Lower leg skin (tissue), 4 donors: ENCODE data around the gene FHAD1. TPM values are rescaled to one million over a fixed set of nuclear protein-coding genes. Genes with fewer than 3 reads are reported as not detected.
"Not testable (repeated sequence)": the region's sequence is repeated elsewhere in the genome, so short reads cannot be mapped to it uniquely, and the experiment has no call there.

Experiments
- DNase-seq, 2 donors: peaks; one replicate each; pipeline ENCODE4 v3.0.0-alpha.2; 2019; ENCODE audit warnings: low spot score in 2 of 2
- H3K4me3 ChIP-seq: fragments of 200-600 bp; sonication (generic); 2 replicates; pipeline ENCODE4 v1.5.1; 2017; ENCODE audit warnings: mild to moderate bottlenecking, low read depth; ENCODE audit not compliant: poor library complexity, severe bottlenecking
- CTCF ChIP-seq, 3 donors: fragments of 450-650 bp; IDR thresholded peaks; one replicate each; pipeline ENCODE4 v1.5.1; 2016; ENCODE audit warnings: antibody characterized with exemption in 3 of 3, mild to moderate bottlenecking in 3 of 3, moderate library complexity in 2 of 3
- POLR2A ChIP-seq, 2 donors: fragments of 450-650 bp; IDR thresholded peaks; one replicate each; pipeline ENCODE4 v1.6.1; 2016 to 2017; ENCODE audit warnings: antibody characterized with exemption in 2 of 2, mild to moderate bottlenecking in 1 of 2, moderate library complexity in 1 of 2
- WGBS, 2 donors: methylation state at CpG; one replicate each; pipeline ENCODE4 v1.1.5; 2018; 5-methylcytosine and 5-hydroxymethylcytosine counted together
- intact Hi-C: fragments of 100-400 bp; cut with DNase I; formaldehyde crosslinking; loops from one replicate; pipeline ENCODE4 v1.15.0; 2023; ENCODE audit warnings: low total_unique reads
- total RNA-seq, 4 donors: library from RNA; depleted of rRNA; stranded (reverse); fragments of >200 nt; gene quantifications; one replicate each; pipeline ENCODE4 v1.1.0, GENCODE V29; 2016

FHAD1 gene
- total RNA-seq, 4 donors from 2014 or later: 0.52 to 2.0 TPM; not detected in 2

DNA sequence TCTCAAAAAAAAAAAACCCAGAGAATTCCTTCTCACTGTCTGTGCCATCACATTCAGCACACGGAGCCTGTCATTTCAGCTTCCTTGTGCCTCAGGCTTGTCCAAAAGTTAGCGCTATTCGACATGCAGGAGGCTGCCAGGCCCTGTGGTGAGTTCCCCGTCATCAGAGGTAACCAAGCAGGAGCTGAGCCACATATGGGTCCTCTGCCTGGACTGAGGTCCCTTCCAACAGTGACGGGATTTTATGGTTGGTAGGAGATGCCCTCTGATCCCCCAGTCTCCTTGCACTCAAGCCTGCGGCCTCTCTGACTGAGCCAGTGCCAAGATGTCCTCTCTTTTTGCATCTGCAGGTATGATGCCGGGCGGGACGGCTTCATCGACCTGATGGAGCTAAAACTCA is 178.5 kb downstream of the FHAD1 start:
- DNase-seq: no peak
- intact Hi-C loops: loop anchor here (10.0 kb wide), 1 partner anchor 301 kb away; no protein-coding TSS in a partner anchor
- H3K4me3 ChIP-seq: no peak overlapping the region
- no peak for TF ChIP-seq POLR2A (IDR thresholded peaks at IDR 0.05)
- TF ChIP-seq CTCF (IDR thresholded peaks at IDR 0.05): no peak
- WGBS, 2 donors: 94 to 96% methylated on average over 10 of the region's 10 CpGs

GRCh38 chr1:15425958-15426357 is 178.9 kb downstream of the FHAD1 start:
- WGBS, 2 donors: 64 to 69% methylated on average over 6 of the region's 6 CpGs
- intact Hi-C loops: loop anchor here (2.0 to 10.0 kb wide), 2 partner anchors 97 to 301 kb away; no protein-coding TSS in a partner anchor

GRCh38 chr1:15426492-15427279 is 179.7 kb downstream of the FHAD1 start:
- DNase-seq: no peak
- intact Hi-C loops: loop anchor here (2.0 to 10.0 kb wide), 2 partner anchors 98 to 302 kb away; no protein-coding TSS in a partner anchor
- WGBS, 2 donors: 85 to 89% methylated on average over 28 to 30 of the region's 30 CpGs

More at GRCh38 chr1:15425958-15426357, 178.9 kb downstream of the FHAD1 start:
- TF ChIP-seq POLR2A (IDR thresholded peaks at IDR 0.05): no peak
- TF ChIP-seq CTCF (IDR thresholded peaks at IDR 0.05): no peak
- DNase-seq: no peak
- H3K4me3 ChIP-seq: no peak overlapping the region

GRCh38 chr1:15427280-15427666 is 180.2 kb downstream of the FHAD1 start:
- no peak for TF ChIP-seq CTCF (IDR thresholded peaks at IDR 0.05)
- TF ChIP-seq POLR2A (IDR thresholded peaks at IDR 0.05): no peak
- 76 to 84% methylated on average over 5 to 6 of the region's 6 CpGs for WGBS, 2 donors
- DNase-seq: no peak
- intact Hi-C loops: loop anchor here (2.0 to 10.0 kb wide), 2 partner anchors 98 to 302 kb away; no protein-coding TSS in a partner anchor
- H3K4me3 ChIP-seq: no peak overlapping the region

More at GRCh38 chr1:15426492-15427279, 179.7 kb downstream of the FHAD1 start:
- TF ChIP-seq CTCF (IDR thresholded peaks at IDR 0.05) (no peak), POLR2A (IDR thresholded peaks at IDR 0.05) (no peak)
- H3K4me3 ChIP-seq: no peak overlapping the region

DNA sequence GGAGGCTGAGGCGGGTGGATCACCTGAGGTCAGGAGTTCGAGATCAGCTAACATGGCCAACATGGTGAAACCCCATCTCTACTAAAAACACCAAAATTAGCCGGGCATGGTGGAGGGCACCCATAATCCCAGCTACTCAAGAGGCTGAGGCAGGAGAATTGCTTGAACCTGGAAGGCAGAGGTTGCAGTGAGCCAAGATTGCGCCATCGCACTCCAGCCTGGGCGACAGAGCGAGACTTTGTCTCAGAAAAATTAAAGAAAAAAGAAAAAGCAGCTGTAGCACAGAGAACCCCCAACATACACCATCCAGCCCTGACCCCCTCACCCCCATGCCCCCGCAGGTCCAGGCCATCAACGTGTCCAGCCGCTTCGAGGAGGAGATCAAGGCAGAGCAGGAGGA is 181.2 kb downstream of the FHAD1 start:
- intact Hi-C loops: loop anchor here (2.0 to 10.0 kb wide), 2 partner anchors 105 to 303 kb away; no protein-coding TSS in a partner anchor
- DNase-seq, H3K4me3 ChIP-seq: not testable (repeated sequence)
- WGBS, 2 donors: 86 to 92% methylated on average over 11 of the region's 11 CpGs

GRCh38 chr1:15428815-15429435 is 181.9 kb downstream of the FHAD1 start:
- H3K4me3 ChIP-seq: no peak overlapping the region
- no peak for TF ChIP-seq CTCF (IDR thresholded peaks at IDR 0.05)
- TF ChIP-seq POLR2A (IDR thresholded peaks at IDR 0.05): no peak
- 86 to 90% methylated on average over 16 to 17 of the region's 18 CpGs for WGBS, 2 donors
- intact Hi-C loops: loop anchor here (2.0 to 10.0 kb wide), 2 partner anchors 106 to 304 kb away; no protein-coding TSS in a partner anchor
- no peak for DNase-seq
